TTC549 (cell line): Measurements from ENCODE around the gene CACNB2.
A peak's percentile ranks its signal among the peaks of the same experiment; 100 is the strongest.
"Not testable (repeated sequence)": the region's sequence is repeated elsewhere in the genome, so short reads cannot be mapped to it uniquely, and the experiment has no call there.

Source experiments
- FAIRE-seq: peaks from 2 replicates; lab custom pipeline; 2012; peaks lifted over from hg19 to GRCh38; lab: Jason Lieb, UNC

CACNB2 gene

DNA sequence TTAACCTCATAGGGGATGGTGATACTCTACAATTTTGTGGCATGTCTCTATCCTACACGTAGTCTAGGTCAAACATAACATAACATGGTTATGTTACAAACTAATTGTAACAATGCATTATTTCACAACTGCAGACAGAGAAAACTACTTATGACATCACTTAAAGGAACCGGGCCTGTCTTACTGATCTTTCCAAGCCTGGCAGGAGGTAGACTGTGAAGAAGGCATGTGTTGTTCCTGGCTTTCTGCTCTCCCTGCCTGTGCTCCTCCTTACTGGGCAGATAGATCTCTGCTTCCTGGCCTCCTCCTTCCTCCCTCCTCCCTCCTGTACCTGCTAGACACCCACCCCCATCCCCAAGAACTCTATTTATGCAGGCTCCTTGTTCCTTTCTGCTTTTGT is 5.4 kb downstream of the CACNB2 start:
- no peak for FAIRE-seq

GRCh38 chr10:18149196-18149800 is 9.1 kb downstream of the CACNB2 start:
- FAIRE-seq, result no peak

DNA sequence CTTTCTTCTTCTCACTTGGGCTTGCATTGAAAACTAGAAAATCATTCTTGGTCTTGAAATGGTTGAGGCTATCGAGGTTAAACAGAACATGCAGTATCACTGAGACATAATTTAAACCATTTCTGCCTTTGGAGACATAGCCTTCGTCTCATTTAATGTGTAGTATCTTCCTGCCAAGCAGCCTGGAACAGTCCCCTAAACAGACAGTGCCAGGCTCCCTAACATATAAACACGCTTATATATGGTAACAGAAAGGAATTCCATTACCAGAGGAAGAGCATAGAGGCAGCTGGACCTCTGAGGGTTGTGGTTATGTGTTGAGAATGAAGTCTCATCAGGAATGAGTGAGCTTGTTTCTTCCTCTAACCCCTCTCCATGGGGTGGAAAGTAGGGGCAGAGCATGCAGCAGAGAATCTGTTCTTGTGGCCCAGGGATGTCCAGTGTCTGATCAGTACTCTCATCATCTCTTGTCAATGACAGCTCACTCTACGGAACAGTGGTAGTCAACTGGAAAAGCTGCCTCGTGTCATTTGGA is 11.2 kb downstream of the CACNB2 start:
- FAIRE-seq, result no peak

DNA sequence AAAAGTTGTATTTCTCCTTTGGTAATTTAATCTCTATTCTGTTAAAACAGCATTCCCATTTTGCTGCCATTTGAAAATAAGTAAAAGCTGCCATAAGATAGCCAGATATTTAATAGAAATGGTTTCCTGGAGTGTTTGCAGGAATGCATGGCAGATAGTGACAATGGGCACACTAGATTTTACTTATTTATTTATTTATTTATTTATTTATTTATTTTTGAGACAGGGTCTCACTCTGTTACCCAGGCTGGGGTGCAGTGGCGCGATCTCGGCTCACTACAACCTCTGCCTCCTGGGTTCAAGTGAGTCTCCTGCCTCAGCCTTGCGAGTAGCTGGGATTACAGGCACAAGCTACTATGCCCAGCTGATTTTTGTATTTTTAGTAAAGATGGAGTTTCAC is 13.2 kb downstream of the CACNB2 start:
- not testable (repeated sequence) for FAIRE-seq

DNA sequence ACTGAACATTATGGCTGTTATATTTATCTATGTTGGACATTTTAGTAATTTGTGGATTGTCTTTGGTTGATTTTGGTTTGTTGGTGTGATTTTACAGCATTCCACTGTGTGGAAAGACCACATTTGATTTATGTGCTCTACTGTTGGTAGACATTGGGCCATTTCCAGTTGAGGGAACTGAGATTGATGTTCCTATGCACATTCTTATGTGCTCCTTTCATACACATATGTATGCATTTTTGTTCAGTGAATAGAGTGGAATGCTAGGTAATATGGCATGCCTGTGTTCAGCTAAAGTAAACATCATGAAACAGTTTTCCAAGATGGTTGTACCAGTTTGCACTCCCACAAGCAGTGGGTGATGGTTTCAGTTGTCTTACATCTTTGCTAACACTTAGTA is 15.1 kb downstream of the CACNB2 start:
- no peak for FAIRE-seq

DNA sequence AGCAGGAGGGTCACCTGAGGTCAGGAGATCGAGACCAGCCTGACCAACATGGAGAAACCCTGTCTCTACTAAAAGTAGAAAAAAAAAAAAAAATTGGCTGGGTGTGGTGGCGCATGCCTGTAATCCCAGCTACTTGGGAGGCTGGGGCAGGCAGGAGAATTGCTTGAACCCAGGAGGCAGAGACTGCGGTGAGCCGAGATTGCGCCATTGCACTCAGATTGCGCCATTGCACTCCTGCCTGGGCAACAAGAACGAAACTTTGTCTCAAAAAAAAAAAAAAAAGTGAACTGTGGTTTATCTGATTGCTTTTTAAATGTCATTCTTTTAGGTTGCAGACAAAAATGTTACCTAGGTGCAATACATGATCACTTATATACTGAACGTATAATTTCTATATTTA is 16.6 kb downstream of the CACNB2 start:
- not testable (repeated sequence) for FAIRE-seq

DNA sequence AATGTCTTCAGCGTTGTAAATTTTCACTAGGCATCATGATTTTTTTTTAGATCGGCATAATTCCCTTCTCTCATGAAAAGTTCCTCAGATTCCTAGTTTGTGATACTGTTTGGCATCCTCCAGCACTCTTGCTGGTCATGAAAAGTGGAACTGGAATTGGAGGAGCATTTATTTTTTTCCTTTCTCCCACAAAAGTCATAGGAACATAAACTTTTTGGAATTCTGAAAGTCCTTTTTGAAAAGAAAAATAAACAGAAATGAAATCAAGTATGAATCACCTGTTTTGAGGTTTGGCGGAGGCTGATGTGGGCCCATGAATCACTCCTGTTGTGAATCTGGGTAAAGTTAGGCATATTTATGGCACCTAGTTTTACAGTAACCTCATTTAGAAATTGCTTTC is 17.7 kb downstream of the CACNB2 start:
- no peak for FAIRE-seq

GRCh38 chr10:18158773-18159265 is 18.6 kb downstream of the CACNB2 start:
- no peak for FAIRE-seq

- no peak for FAIRE-seq
These were observed 19.3 kb downstream of the CACNB2 start for GRCh38 chr10:18159557-18159956.

- no peak for FAIRE-seq
These were observed 21.9 kb downstream of the CACNB2 start for GRCh38 chr10:18162021-18162627.

DNA sequence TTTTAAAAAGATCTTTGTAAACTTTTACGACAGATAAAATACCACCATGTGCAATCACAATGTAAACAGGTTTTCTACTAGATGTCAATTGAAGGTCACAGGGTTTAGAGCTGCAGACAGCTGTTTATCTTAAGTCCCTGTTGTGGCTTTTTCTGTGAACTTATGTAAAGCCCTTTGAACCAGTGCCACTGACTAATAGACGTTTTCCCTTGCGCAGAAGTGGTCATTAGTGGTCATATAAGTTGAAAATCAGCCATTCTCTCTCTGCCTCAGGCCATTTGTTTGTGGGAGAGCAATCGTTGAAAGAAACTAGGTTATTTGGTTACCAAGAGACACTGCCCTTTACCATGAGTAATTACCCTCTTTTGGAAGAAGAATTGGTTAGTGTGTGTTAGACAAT is 23.9 kb downstream of the CACNB2 start:
- FAIRE-seq, result no peak

GRCh38 chr10:18164748-18165361 is 24.6 kb downstream of the CACNB2 start:
- FAIRE-seq, result no peak

GRCh38 chr10:18178854-18179483 is 38.7 kb downstream of the CACNB2 start:
- FAIRE-seq, result no peak

GRCh38 chr10:18179891-18180290 is 39.7 kb downstream of the CACNB2 start:
- FAIRE-seq, result no peak

- FAIRE-seq, result not testable (repeated sequence)
These were observed 41.2 kb downstream of the CACNB2 start for GRCh38 chr10:18181382-18181781.

DNA sequence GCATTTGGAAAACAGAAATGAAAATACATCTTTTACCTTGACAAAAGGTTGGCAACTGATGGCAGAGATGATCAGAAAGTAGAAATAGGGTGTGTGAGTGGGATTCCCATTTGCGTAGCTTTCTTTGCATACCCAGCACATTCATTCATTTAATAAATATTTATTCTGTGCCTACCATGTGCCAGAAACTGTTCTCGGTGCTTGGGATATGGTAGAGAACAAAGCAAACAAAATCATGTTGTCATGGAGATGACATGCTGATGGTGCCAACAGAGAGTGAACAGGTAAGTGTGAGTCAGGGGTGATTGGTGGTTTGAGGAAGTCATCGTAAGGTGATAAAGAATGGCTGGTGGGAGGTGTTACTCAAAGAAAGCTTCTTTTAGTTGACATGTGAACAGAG is 45.4 kb downstream of the CACNB2 start:
- no peak for FAIRE-seq

- FAIRE-seq, result no peak
These were observed 50.6 kb downstream of the CACNB2 start for GRCh38 chr10:18190840-18191239.

- FAIRE-seq, result no peak
These were observed 54.4 kb downstream of the CACNB2 start for GRCh38 chr10:18194634-18195033.

GRCh38 chr10:18195060-18195799 is 55.0 kb downstream of the CACNB2 start:
- FAIRE-seq, result no peak

- no peak for FAIRE-seq
These were observed 56.8 kb downstream of the CACNB2 start for GRCh38 chr10:18196806-18197550.

- FAIRE-seq, result peak; percentile 97
These were observed 57.5 kb downstream of the CACNB2 start for GRCh38 chr10:18197706-18198105.

DNA sequence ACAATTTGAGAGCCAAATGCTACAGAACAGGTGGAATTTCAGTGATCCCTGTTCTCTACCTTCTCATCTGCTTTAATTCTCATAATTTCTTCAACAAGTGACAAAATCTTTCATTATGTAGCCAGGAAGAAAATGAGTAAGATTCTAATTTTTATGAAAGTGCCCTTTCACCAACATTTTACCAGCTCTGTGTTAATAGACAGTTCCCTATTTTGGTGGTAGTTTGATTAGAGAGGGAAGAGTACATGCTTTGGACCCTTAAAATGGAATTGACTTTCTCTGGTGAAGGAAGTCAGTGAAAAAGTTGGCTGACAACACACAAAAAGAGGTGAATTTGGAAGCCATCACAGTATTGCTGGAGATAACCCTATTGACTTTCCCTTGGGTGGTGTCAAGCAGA is 61.7 kb downstream of the CACNB2 start:
- no peak for FAIRE-seq
